ENCODE results near the gene PCDH7.

PCDH7 gene

GRCh38 chr4:30768277-30768676 lies 48.1 kb downstream of the PCDH7 start:
- no peak overlapping the region for H3K23ac ChIP-seq (ENCODE audit: low read length)
- H3K9ac ChIP-seq (ENCODE audit: low read length): no peak overlapping the region
- no peak overlapping the region for H3K18ac ChIP-seq (ENCODE audit: low read length)
- peaks cover 3% of the 10 kb centered on the region for H3K4me1 ChIP-seq (ENCODE audit: control insufficient read depth, low read depth, low read length)
- H4K8ac ChIP-seq (ENCODE audit: low read depth, low read length): no peak overlapping the region
- no peak overlapping the region for H2BK5ac ChIP-seq (ENCODE audit: low read length)
- no peak overlapping the region for H3K4me2 ChIP-seq (ENCODE audit: low read length)
- H2AK5ac ChIP-seq (ENCODE audit: low read length): no peak overlapping the region
- no peak overlapping the region for H3K4ac ChIP-seq (ENCODE audit: low read depth, low read length)
- H2BK120ac ChIP-seq (ENCODE audit: low read depth, low read length): no peak overlapping the region
- no peaks in the 10 kb centered on the region for H3K79me1 ChIP-seq (ENCODE audit: low read length)
- DNase-seq: peak; percentile 73
- no peaks in the 10 kb centered on the region for H3K79me2 ChIP-seq (ENCODE audit: control insufficient read depth, insufficient read depth, low read length)
- H4K5ac ChIP-seq (ENCODE audit: low read length): no peak overlapping the region
- no peaks in the 10 kb centered on the region for H3K27me3 ChIP-seq (ENCODE audit: insufficient read depth, low read length, poor library complexity)
- no peak overlapping the region for H3K27ac ChIP-seq (ENCODE audit: low read depth, low read length)
- no peak overlapping the region for H3K56ac ChIP-seq (ENCODE audit: low read length)
- H3K36me3 ChIP-seq (ENCODE audit: control insufficient read depth, insufficient read depth, low read length): no peaks in the 10 kb centered on the region
- H3K4me3 ChIP-seq (ENCODE audit: low read length): no peak overlapping the region
- no CpG with 5 or more reads among the region's 2 CpGs for WGBS (ENCODE audit: extremely low coverage, insufficient coverage, low lambda C conversion rate)
- no peak overlapping the region for H2BK15ac ChIP-seq (replicated peaks; ENCODE audit: low read depth)

GRCh38 chr4:30769093-30769492 lies 48.9 kb downstream of the PCDH7 start:
- Histone ChIP-seq H2BK15ac (replicated peaks; ENCODE audit: low read depth) (no peak overlapping the region), H3K4me2 (ENCODE audit: low read length) (no peak overlapping the region), H3K9ac (ENCODE audit: low read length) (no peak overlapping the region), H3K4me1 (ENCODE audit: control insufficient read depth, low read depth, low read length) (peaks cover 3% of the 10 kb centered on the region), H3K4ac (ENCODE audit: low read depth, low read length) (no peak overlapping the region), H2BK5ac (ENCODE audit: low read length) (no peak overlapping the region), H4K5ac (ENCODE audit: low read length) (no peak overlapping the region), H3K27ac (ENCODE audit: low read depth, low read length) (no peak overlapping the region), H3K79me1 (ENCODE audit: low read length) (no peaks in the 10 kb centered on the region), H3K4me3 (ENCODE audit: low read length) (no peak overlapping the region), H3K79me2 (ENCODE audit: control insufficient read depth, insufficient read depth, low read length) (no peaks in the 10 kb centered on the region), H3K23ac (ENCODE audit: low read length) (no peak overlapping the region), H2AK5ac (ENCODE audit: low read length) (no peak overlapping the region), H3K27me3 (ENCODE audit: insufficient read depth, low read length, poor library complexity) (no peaks in the 10 kb centered on the region), H3K36me3 (ENCODE audit: control insufficient read depth, insufficient read depth, low read length) (no peaks in the 10 kb centered on the region), H4K8ac (ENCODE audit: low read depth, low read length) (no peak overlapping the region), H3K18ac (ENCODE audit: low read length) (no peak overlapping the region), H3K56ac (ENCODE audit: low read length) (no peak overlapping the region), H2BK120ac (ENCODE audit: low read depth, low read length) (no peak overlapping the region)
- WGBS (ENCODE audit: extremely low coverage, insufficient coverage, low lambda C conversion rate): no CpG with 5 or more reads among the region's 6 CpGs
- peak; percentile 84 for DNase-seq

- DNase-seq: no peak
- Histone ChIP-seq H3K79me2 (ENCODE audit: control insufficient read depth, insufficient read depth, low read length) (no peaks in the 10 kb centered on the region), H3K56ac (ENCODE audit: low read length) (peak overlapping the region; percentile 6), H3K4me2 (ENCODE audit: low read length) (no peak overlapping the region), H2BK15ac (replicated peaks; ENCODE audit: low read depth) (no peak overlapping the region), H3K9ac (ENCODE audit: low read length) (no peak overlapping the region), H3K4me1 (ENCODE audit: control insufficient read depth, low read depth, low read length) (peaks cover 3% of the 10 kb centered on the region), H3K27ac (ENCODE audit: low read depth, low read length) (no peak overlapping the region), H3K4me3 (ENCODE audit: low read length) (no peak overlapping the region), H2BK120ac (ENCODE audit: low read depth, low read length) (peak overlapping the region; percentile 38), H2AK5ac (ENCODE audit: low read length) (no peak overlapping the region), H4K5ac (ENCODE audit: low read length) (no peak overlapping the region), H3K23ac (ENCODE audit: low read length) (no peak overlapping the region), H4K8ac (ENCODE audit: low read depth, low read length) (no peak overlapping the region), H3K27me3 (ENCODE audit: insufficient read depth, low read length, poor library complexity) (no peaks in the 10 kb centered on the region), H3K36me3 (ENCODE audit: control insufficient read depth, insufficient read depth, low read length) (no peaks in the 10 kb centered on the region), H2BK5ac (ENCODE audit: low read length) (peak overlapping the region; percentile 36), H3K79me1 (ENCODE audit: low read length) (no peaks in the 10 kb centered on the region), H3K18ac (ENCODE audit: low read length) (no peak overlapping the region), H3K4ac (ENCODE audit: low read depth, low read length) (no peak overlapping the region)
- WGBS (ENCODE audit: extremely low coverage, insufficient coverage, low lambda C conversion rate): no CpG with 5 or more reads among the region's 2 CpGs
Measured at GRCh38 chr4:30770049-30770549, 49.9 kb downstream of the PCDH7 start.

DNA sequence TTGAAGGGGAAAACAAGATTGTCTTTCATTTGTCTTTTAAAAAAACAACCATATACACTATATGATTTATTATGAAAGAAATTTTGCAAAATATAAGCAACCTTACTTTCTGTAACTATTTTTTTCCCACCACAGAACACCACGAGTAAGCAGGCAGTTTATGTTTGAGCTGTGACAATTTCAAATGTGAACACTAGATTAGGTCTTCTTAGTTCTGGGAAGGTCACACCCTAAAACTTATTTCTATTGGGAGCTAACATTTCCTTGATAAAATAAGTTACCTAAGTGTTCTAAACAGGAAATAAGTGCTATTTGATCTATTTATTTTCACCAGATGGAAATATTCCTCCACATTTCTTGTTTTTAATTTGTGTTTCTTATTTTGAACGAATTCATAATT lies 50.6 kb downstream of the PCDH7 start:
- Histone ChIP-seq H3K79me2 (ENCODE audit: control insufficient read depth, insufficient read depth, low read length) (no peaks in the 10 kb centered on the region), H3K4me2 (ENCODE audit: low read length) (no peak overlapping the region), H4K8ac (ENCODE audit: low read depth, low read length) (no peak overlapping the region), H3K27ac (ENCODE audit: low read depth, low read length) (no peak overlapping the region), H3K23ac (ENCODE audit: low read length) (no peak overlapping the region), H3K9ac (ENCODE audit: low read length) (no peak overlapping the region), H2BK15ac (replicated peaks; ENCODE audit: low read depth) (no peak overlapping the region), H3K56ac (ENCODE audit: low read length) (no peak overlapping the region), H3K4me3 (ENCODE audit: low read length) (no peak overlapping the region), H3K4ac (ENCODE audit: low read depth, low read length) (no peak overlapping the region), H4K5ac (ENCODE audit: low read length) (no peak overlapping the region), H3K4me1 (ENCODE audit: control insufficient read depth, low read depth, low read length) (peaks cover 3% of the 10 kb centered on the region), H3K79me1 (ENCODE audit: low read length) (no peaks in the 10 kb centered on the region), H3K18ac (ENCODE audit: low read length) (no peak overlapping the region), H3K36me3 (ENCODE audit: control insufficient read depth, insufficient read depth, low read length) (no peaks in the 10 kb centered on the region), H2BK120ac (ENCODE audit: low read depth, low read length) (no peak overlapping the region), H2BK5ac (ENCODE audit: low read length) (no peak overlapping the region), H3K27me3 (ENCODE audit: insufficient read depth, low read length, poor library complexity) (no peaks in the 10 kb centered on the region), H2AK5ac (ENCODE audit: low read length) (no peak overlapping the region)
- DNase-seq: no peak
- no CpG with 5 or more reads among the region's 2 CpGs for WGBS (ENCODE audit: extremely low coverage, insufficient coverage, low lambda C conversion rate)

GRCh38 chr4:30776451-30776850 lies 56.3 kb downstream of the PCDH7 start:
- no peak for DNase-seq
- Histone ChIP-seq H2BK120ac (ENCODE audit: low read depth, low read length) (no peak overlapping the region), H3K56ac (ENCODE audit: low read length) (no peak overlapping the region), H3K36me3 (ENCODE audit: control insufficient read depth, insufficient read depth, low read length) (no peaks in the 10 kb centered on the region), H3K4ac (ENCODE audit: low read depth, low read length) (no peak overlapping the region), H2BK5ac (ENCODE audit: low read length) (no peak overlapping the region), H3K18ac (ENCODE audit: low read length) (no peak overlapping the region), H3K79me2 (ENCODE audit: control insufficient read depth, insufficient read depth, low read length) (no peaks in the 10 kb centered on the region), H4K5ac (ENCODE audit: low read length) (no peak overlapping the region), H3K4me2 (ENCODE audit: low read length) (no peak overlapping the region), H3K27ac (ENCODE audit: low read depth, low read length) (no peak overlapping the region), H3K27me3 (ENCODE audit: insufficient read depth, low read length, poor library complexity) (no peaks in the 10 kb centered on the region), H4K8ac (ENCODE audit: low read depth, low read length) (no peak overlapping the region), H3K4me1 (ENCODE audit: control insufficient read depth, low read depth, low read length) (no peaks in the 10 kb centered on the region), H2BK15ac (replicated peaks; ENCODE audit: low read depth) (no peak overlapping the region), H3K4me3 (ENCODE audit: low read length) (no peak overlapping the region), H3K9ac (ENCODE audit: low read length) (no peak overlapping the region), H3K23ac (ENCODE audit: low read length) (no peak overlapping the region), H2AK5ac (ENCODE audit: low read length) (no peak overlapping the region), H3K79me1 (ENCODE audit: low read length) (no peaks in the 10 kb centered on the region)
- no CpG with 5 or more reads among the region's 3 CpGs for WGBS (ENCODE audit: extremely low coverage, insufficient coverage, low lambda C conversion rate)

GRCh38 chr4:30776921-30777415 lies 56.8 kb downstream of the PCDH7 start:
- no peak overlapping the region for H4K8ac ChIP-seq (ENCODE audit: low read depth, low read length)
- no peak overlapping the region for H2BK15ac ChIP-seq (replicated peaks; ENCODE audit: low read depth)
- peak; percentile 26 for DNase-seq
- no peak overlapping the region for H4K5ac ChIP-seq (ENCODE audit: low read length)
- no peaks in the 10 kb centered on the region for H3K79me2 ChIP-seq (ENCODE audit: control insufficient read depth, insufficient read depth, low read length)
- no peak overlapping the region for H3K4ac ChIP-seq (ENCODE audit: low read depth, low read length)
- H2BK5ac ChIP-seq (ENCODE audit: low read length): no peak overlapping the region
- H3K36me3 ChIP-seq (ENCODE audit: control insufficient read depth, insufficient read depth, low read length): no peaks in the 10 kb centered on the region
- no peak overlapping the region for H3K4me2 ChIP-seq (ENCODE audit: low read length)
- no peak overlapping the region for H2AK5ac ChIP-seq (ENCODE audit: low read length)
- H3K23ac ChIP-seq (ENCODE audit: low read length): no peak overlapping the region
- no peak overlapping the region for H2BK120ac ChIP-seq (ENCODE audit: low read depth, low read length)
- H3K79me1 ChIP-seq (ENCODE audit: low read length): no peaks in the 10 kb centered on the region
- H3K18ac ChIP-seq (ENCODE audit: low read length): no peak overlapping the region
- no peaks in the 10 kb centered on the region for H3K4me1 ChIP-seq (ENCODE audit: control insufficient read depth, low read depth, low read length)
- H3K4me3 ChIP-seq (ENCODE audit: low read length): no peak overlapping the region
- WGBS (ENCODE audit: extremely low coverage, insufficient coverage, low lambda C conversion rate): no CpG with 5 or more reads among the region's 2 CpGs
- H3K9ac ChIP-seq (ENCODE audit: low read length): no peak overlapping the region
- no peak overlapping the region for H3K27ac ChIP-seq (ENCODE audit: low read depth, low read length)
- no peak overlapping the region for H3K56ac ChIP-seq (ENCODE audit: low read length)
- no peaks in the 10 kb centered on the region for H3K27me3 ChIP-seq (ENCODE audit: insufficient read depth, low read length, poor library complexity)
